Endometrial microvascular endothelial cells (primary cell): Measurements from ENCODE around the gene PLA2G4F. TPM values are rescaled to one million over a fixed set of nuclear protein-coding genes. Genes with fewer than 3 reads are reported as not detected.

Experiments
- in situ Hi-C: cut with HindIII; loops from 2 replicates; pipeline ENCODE4 v1.10.0; 2017; ENCODE audit warnings: low sequenced_read_pairs, low pct_unique_long_range_greater_than_20kb; ENCODE audit errors: inconsistent ontology term
- total RNA-seq: library from RNA; depleted of rRNA; stranded (reverse); fragments of >200 nt; gene quantifications from one replicate; pipeline ENCODE4 v1.2.3, GENCODE V29; 2015; ENCODE audit errors: inconsistent ontology term

PLA2G4F gene
- total RNA-seq, 1 donor from 2014 or later = not detected

GRCh38 chr15:42171122-42171521 is 14.7 kb upstream of the PLA2G4F start:
- in situ Hi-C loops = no loop called here

- in situ Hi-C loops = no loop called here
These were observed 9.9 kb upstream of the PLA2G4F start for GRCh38 chr15:42166225-42166940.

GRCh38 chr15:42165106-42165505 is 8.7 kb upstream of the PLA2G4F start:
- in situ Hi-C loops = no loop called here

- in situ Hi-C loops = no loop called here
These were observed 7.6 kb upstream of the PLA2G4F start for GRCh38 chr15:42163947-42164550.

GRCh38 chr15:42163291-42163690 is 6.9 kb upstream of the PLA2G4F start:
- in situ Hi-C loops = no loop called here

GRCh38 chr15:42160136-42160535 is 3.7 kb upstream of the PLA2G4F start:
- in situ Hi-C loops = no loop called here

GRCh38 chr15:42159381-42160015 is 3.1 kb upstream of the PLA2G4F start:
- in situ Hi-C loops = no loop called here

GRCh38 chr15:42158941-42159340 is 2.5 kb upstream of the PLA2G4F start:
- in situ Hi-C loops = no loop called here

- in situ Hi-C loops = no loop called here
These were observed 1.7 kb upstream of the PLA2G4F start for GRCh38 chr15:42157981-42158765.

- in situ Hi-C loops = no loop called here
These were observed 945 bp upstream of the PLA2G4F start for GRCh38 chr15:42157381-42157780.

GRCh38 chr15:42155546-42156242 is 742 bp downstream of the PLA2G4F start:
- in situ Hi-C loops = no loop called here

- in situ Hi-C loops = no loop called here
These were observed 1.5 kb downstream of the PLA2G4F start for GRCh38 chr15:42154956-42155355.

GRCh38 chr15:42154212-42154941 is 2.1 kb downstream of the PLA2G4F start:
- in situ Hi-C loops = no loop called here

- in situ Hi-C loops = no loop called here
These were observed 2.6 kb downstream of the PLA2G4F start for GRCh38 chr15:42153874-42154211.

GRCh38 chr15:42152921-42153698 is 3.3 kb downstream of the PLA2G4F start:
- in situ Hi-C loops = no loop called here

GRCh38 chr15:42152196-42152920 is 4.1 kb downstream of the PLA2G4F start:
- in situ Hi-C loops = no loop called here

- in situ Hi-C loops = no loop called here
These were observed 4.7 kb downstream of the PLA2G4F start for GRCh38 chr15:42151736-42152135.
